GM10266 (cell line): ENCODE measurements around the gene TMTC1.

Experiments
- DNase-seq: peaks from one replicate; pipeline ENCODE4 v3.0.0; 2012; ENCODE audit errors: extremely low spot score
- CTCF ChIP-seq: IDR thresholded peaks from 2 replicates; pipeline ENCODE4 v1.5.1; 2012; ENCODE audit warnings: mild to moderate bottlenecking, low read depth; ENCODE audit not compliant: control insufficient read depth, insufficient read depth; ENCODE audit errors: missing control alignments

The TMTC1 gene

GRCh38 chr12:29546000-29546399 lies 237.7 kb downstream of the TMTC1 start:
- no peak for TF ChIP-seq CTCF
- no peak for DNase-seq

- no peak for TF ChIP-seq CTCF
- peak; percentile 13 for DNase-seq
These were observed 238.7 kb downstream of the TMTC1 start for GRCh38 chr12:29545102-29545467.

GRCh38 chr12:29544428-29545101 lies 239.2 kb downstream of the TMTC1 start:
- DNase-seq: no peak

GRCh38 chr12:29543036-29543435 lies 240.7 kb downstream of the TMTC1 start:
- no peak for TF ChIP-seq CTCF
- no peak for DNase-seq

More at GRCh38 chr12:29544428-29545101, 239.2 kb downstream of the TMTC1 start:
- TF ChIP-seq CTCF: no peak

GRCh38 chr12:29537298-29537697 lies 246.4 kb downstream of the TMTC1 start:
- DNase-seq: no peak
- no peak for TF ChIP-seq CTCF

GRCh38 chr12:29534935-29535334 lies 248.8 kb downstream of the TMTC1 start:
- no peak for DNase-seq

More at GRCh38 chr12:29534935-29535334, 248.8 kb downstream of the TMTC1 start:
- no peak for TF ChIP-seq CTCF
